ENCODE data around the gene BAZ2B.

Gene BAZ2B

GRCh38 chr2:159555651-159556392 is 60.5 kb downstream of the BAZ2B start:
- no peak for TF ChIP-seq EZH2phosphoT487 (conservative IDR thresholded peaks at IDR 0.05; ENCODE audit: low read length)
- no peak for TF ChIP-seq CTCF (IDR thresholded peaks at IDR 0.05; ENCODE audit: insufficient read depth, low read length, poor library complexity, severe bottlenecking)
- Histone ChIP-seq H3K27ac (ENCODE audit: low read depth, low read length) (no peak overlapping the region), H3K9ac (ENCODE audit: low read length) (no peak overlapping the region), H2AFZ (ENCODE audit: low read depth, low read length, severe bottlenecking) (no peak overlapping the region), H3K4me2 (ENCODE audit: low read depth, low read length, poor library complexity, severe bottlenecking) (no peak overlapping the region), H3K27me3 (ENCODE audit: low read length) (no peaks in the 10 kb centered on the region), H3K36me3 (ENCODE audit: low read length) (no peaks in the 10 kb centered on the region), H4K20me1 (ENCODE audit: low read depth, low read length) (no peaks in the 10 kb centered on the region), H3K4me3 (ENCODE audit: insufficient read depth, low read length, poor library complexity, severe bottlenecking) (no peak overlapping the region), H3K9me2 (replicated peaks; ENCODE audit: insufficient read depth, low read length) (no peaks in the 10 kb centered on the region), H3K9me3 (ENCODE audit: insufficient read depth, low read length) (no peaks in the 10 kb centered on the region), H3K79me2 (ENCODE audit: insufficient read depth, low read length) (no peaks in the 10 kb centered on the region), H3F3A (ENCODE audit: insufficient read depth) (no peaks in the 10 kb centered on the region)

- Histone ChIP-seq H4K20me1 (ENCODE audit: low read depth, low read length) (no peaks in the 10 kb centered on the region), H3K9ac (ENCODE audit: low read length) (no peak overlapping the region), H3K9me3 (ENCODE audit: insufficient read depth, low read length) (no peaks in the 10 kb centered on the region), H3K27ac (ENCODE audit: low read depth, low read length) (no peak overlapping the region), H3K79me2 (ENCODE audit: insufficient read depth, low read length) (no peaks in the 10 kb centered on the region), H2AFZ (ENCODE audit: low read depth, low read length, severe bottlenecking) (no peak overlapping the region), H3F3A (ENCODE audit: insufficient read depth) (no peaks in the 10 kb centered on the region), H3K9me2 (replicated peaks; ENCODE audit: insufficient read depth, low read length) (no peaks in the 10 kb centered on the region), H3K36me3 (ENCODE audit: low read length) (no peaks in the 10 kb centered on the region), H3K4me2 (ENCODE audit: low read depth, low read length, poor library complexity, severe bottlenecking) (no peak overlapping the region), H3K4me3 (ENCODE audit: insufficient read depth, low read length, poor library complexity, severe bottlenecking) (no peak overlapping the region), H3K27me3 (ENCODE audit: low read length) (no peaks in the 10 kb centered on the region)
- TF ChIP-seq EZH2phosphoT487 (conservative IDR thresholded peaks at IDR 0.05; ENCODE audit: low read length) (no peak), CTCF (IDR thresholded peaks at IDR 0.05; ENCODE audit: insufficient read depth, low read length, poor library complexity, severe bottlenecking) (no peak)
Measured at GRCh38 chr2:159553727-159554126, 62.6 kb downstream of the BAZ2B start.

GRCh38 chr2:159551806-159552205 is 64.5 kb downstream of the BAZ2B start:
- H3K36me3 ChIP-seq (ENCODE audit: low read length) = no peaks in the 10 kb centered on the region
- no peak overlapping the region for H3K27ac ChIP-seq (ENCODE audit: low read depth, low read length)
- no peaks in the 10 kb centered on the region for H3K9me2 ChIP-seq (replicated peaks; ENCODE audit: insufficient read depth, low read length)
- no peaks in the 10 kb centered on the region for H3K27me3 ChIP-seq (ENCODE audit: low read length)
- H4K20me1 ChIP-seq (ENCODE audit: low read depth, low read length) = no peaks in the 10 kb centered on the region
- TF ChIP-seq CTCF (IDR thresholded peaks at IDR 0.05; ENCODE audit: insufficient read depth, low read length, poor library complexity, severe bottlenecking) (no peak), EZH2phosphoT487 (conservative IDR thresholded peaks at IDR 0.05; ENCODE audit: low read length) (no peak)
- H3K9me3 ChIP-seq (ENCODE audit: insufficient read depth, low read length) = no peaks in the 10 kb centered on the region
- H3K9ac ChIP-seq (ENCODE audit: low read length) = no peak overlapping the region
- no peak overlapping the region for H2AFZ ChIP-seq (ENCODE audit: low read depth, low read length, severe bottlenecking)
- no peak overlapping the region for H3K4me3 ChIP-seq (ENCODE audit: insufficient read depth, low read length, poor library complexity, severe bottlenecking)
- no peak overlapping the region for H3K4me2 ChIP-seq (ENCODE audit: low read depth, low read length, poor library complexity, severe bottlenecking)
- H3F3A ChIP-seq (ENCODE audit: insufficient read depth) = no peaks in the 10 kb centered on the region
- H3K79me2 ChIP-seq (ENCODE audit: insufficient read depth, low read length) = no peaks in the 10 kb centered on the region

All from SU-DHL-6 (cell line).